Uterus (tissue), 4 donors: ENCODE measurements around the gene DLG5. TPM values are rescaled to one million over a fixed set of nuclear protein-coding genes. Genes with fewer than 3 reads are reported as not detected.

Experiments
- DNase-seq, 2 donors: peaks; one replicate each; pipeline ENCODE4 v3.0.0-alpha.2; 2019 to 2020
- H3K27ac ChIP-seq, 2 donors: fragments of 200-600 bp; sonication (generic); 1 replicate in 1 of 2; 2 replicates in 1 of 2; pipeline ENCODE4 v1.5.1; 2016 to 2018
- H3K27me3 ChIP-seq, 2 donors: fragments of 200-600 bp; sonication (generic); one replicate each; pipeline ENCODE4 v1.5.1; 2018 to 2019; ENCODE audit warnings: control low read depth in 1 of 2
- H3K36me3 ChIP-seq, 2 donors: fragments of 200-600 bp; sonication (generic); one replicate each; pipeline ENCODE4 v1.5.1; 2019; ENCODE audit warnings: control low read depth in 1 of 2
- H3K4me1 ChIP-seq, 2 donors: fragments of 200-600 bp; sonication (generic); one replicate each; pipeline ENCODE4 v1.5.1; 2018 to 2019; ENCODE audit warnings: control low read depth in 1 of 2
- H3K4me3 ChIP-seq, 2 donors: fragments of 200-600 bp; sonication (generic); 1 replicate in 1 of 2; 2 replicates in 1 of 2; pipeline ENCODE4 v1.5.1; 2018 to 2019; ENCODE audit warnings: mild to moderate bottlenecking in 1 of 2
- H3K9me3 ChIP-seq, 2 donors: fragments of 200-600 bp; sonication (generic); one replicate each; pipeline ENCODE4 v1.5.1; 2019; ENCODE audit warnings: control low read depth in 1 of 2
- CTCF ChIP-seq, 4 experiments: fragments of 200-600 bp in 2 of 4; fragments of 450-650 bp in 2 of 4; sonication (generic) in 2 of 4; IDR thresholded peaks; one replicate each; pipeline ENCODE4 v1.5.1; 2016 to 2019; ENCODE audit warnings: antibody characterized with exemption in 4 of 4, mild to moderate bottlenecking in 2 of 4, moderate library complexity in 1 of 4
- POLR2A ChIP-seq, 2 donors: fragments of 450-650 bp; IDR thresholded peaks; one replicate each; pipeline ENCODE4 v1.6.1; 2016; ENCODE audit warnings: antibody characterized with exemption in 2 of 2, mild to moderate bottlenecking in 1 of 2, moderate library complexity in 1 of 2
- intact Hi-C: fragments of 100-400 bp; cut with DNase I; formaldehyde crosslinking; loops from one replicate; pipeline ENCODE4 v1.15.1; 2023; ENCODE audit warnings: low total_unique reads
- total RNA-seq, 4 donors: library from RNA; depleted of rRNA in 3 of 4; stranded (reverse); fragments of >200 nt in 3 of 4; gene quantifications; one replicate each; pipeline versions ENCODE4 v1.1.0 to v1.2.4, GENCODE V29; 2014 to 2023
- donor health status: DM: yes; HTN: yes; CAD: no.

Gene DLG5
- total RNA-seq, 4 donors from 2014 or later = 27.1 to 72.6 (median 46.5) TPM

- Histone ChIP-seq H3K27ac (no peak overlapping the region), H3K9me3 (no peaks in the 10 kb centered on the region), H3K27me3 (no peaks in the 10 kb centered on the region), H3K4me1 (no peaks in the 10 kb centered on the region), H3K36me3 (no peaks in the 10 kb centered on the region), H3K4me3 (no peak overlapping the region)
- DNase-seq = no peak
- TF ChIP-seq CTCF (IDR thresholded peaks at IDR 0.05) = no peak
- no peak for TF ChIP-seq POLR2A (IDR thresholded peaks at IDR 0.05)
- intact Hi-C loops = no loop called here
Observed at GRCh38 chr10:77799352-77799751, 127.2 kb downstream of the DLG5 start.

GRCh38 chr10:77798940-77799339, 127.6 kb downstream of the DLG5 start:
- TF ChIP-seq POLR2A (IDR thresholded peaks at IDR 0.05) (no peak), CTCF (IDR thresholded peaks at IDR 0.05) (no peak)
- Histone ChIP-seq H3K4me3 (no peak overlapping the region), H3K27ac (no peak overlapping the region), H3K27me3 (no peaks in the 10 kb centered on the region), H3K4me1 (no peaks in the 10 kb centered on the region), H3K36me3 (no peaks in the 10 kb centered on the region), H3K9me3 (no peaks in the 10 kb centered on the region)
- no peak for DNase-seq
- intact Hi-C loops = no loop called here

GRCh38 chr10:77796311-77796915, 130.1 kb downstream of the DLG5 start:
- Histone ChIP-seq H3K27me3 (no peaks in the 10 kb centered on the region), H3K4me1 (no peaks in the 10 kb centered on the region), H3K27ac (no peak overlapping the region), H3K4me3 (no peak overlapping the region), H3K36me3 (no peaks in the 10 kb centered on the region), H3K9me3 (no peaks in the 10 kb centered on the region)
- no peak for DNase-seq
- TF ChIP-seq POLR2A (IDR thresholded peaks at IDR 0.05) (no peak), CTCF (IDR thresholded peaks at IDR 0.05) (no peak)
- intact Hi-C loops = no loop called here

GRCh38 chr10:77795426-77796055, 131.0 kb downstream of the DLG5 start:
- DNase-seq = no peak
- H3K27me3 ChIP-seq = no peaks in the 10 kb centered on the region
- no peak overlapping the region for H3K4me3 ChIP-seq
- H3K36me3 ChIP-seq = no peaks in the 10 kb centered on the region
- H3K9me3 ChIP-seq = no peaks in the 10 kb centered on the region
- intact Hi-C loops = no loop called here
- no peak for TF ChIP-seq CTCF (IDR thresholded peaks at IDR 0.05)
- TF ChIP-seq POLR2A (IDR thresholded peaks at IDR 0.05) = no peak
- no peaks in the 10 kb centered on the region for H3K4me1 ChIP-seq
- no peak overlapping the region for H3K27ac ChIP-seq

- no peak overlapping the region for H3K27ac ChIP-seq
- H3K9me3 ChIP-seq = no peaks in the 10 kb centered on the region
- no peak for DNase-seq
- H3K4me1 ChIP-seq = no peaks in the 10 kb centered on the region
- intact Hi-C loops = no loop called here
- no peaks in the 10 kb centered on the region for H3K27me3 ChIP-seq
- no peak for TF ChIP-seq POLR2A (IDR thresholded peaks at IDR 0.05)
- no peak for TF ChIP-seq CTCF (IDR thresholded peaks at IDR 0.05)
- no peaks in the 10 kb centered on the region for H3K36me3 ChIP-seq
- no peak overlapping the region for H3K4me3 ChIP-seq
Observed at GRCh38 chr10:77794256-77795142, 132.1 kb downstream of the DLG5 start.
